Loucy (cell line): ENCODE measurements around the gene KPNA4.

Experiments used
- CTCF ChIP-seq: fragments of 200-600 bp; sonication (generic); conservative IDR thresholded peaks from 2 replicates; pipeline ENCODE4 v1.5.1; 2014; ENCODE audit warnings: mild to moderate bottlenecking, antibody characterized with exemption, low read length
- EZH2phosphoT487 ChIP-seq: fragments of 200-600 bp; IDR thresholded peaks from 2 replicates; pipeline ENCODE4 v1.6.1; 2018; ENCODE audit warnings: antibody characterized with exemption, mild to moderate bottlenecking, moderate library complexity, borderline replicate concordance

DNA sequence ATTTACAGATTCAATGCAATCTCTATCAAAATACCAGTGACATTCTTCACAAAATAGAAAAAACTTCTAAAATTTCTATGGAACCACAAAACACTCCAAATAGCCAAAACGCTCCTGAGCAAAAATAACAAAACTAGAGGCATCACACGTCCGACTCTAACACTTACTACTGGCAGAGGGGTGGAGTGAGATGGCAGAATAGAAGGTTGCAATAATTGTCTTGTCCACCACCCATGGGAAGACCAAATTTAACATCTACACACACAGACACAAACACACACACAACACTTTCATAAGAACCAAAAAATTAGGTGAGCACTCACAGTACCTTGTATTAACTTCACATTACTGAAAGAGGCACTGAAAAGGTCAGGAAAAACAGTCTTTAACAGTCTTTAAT, 21.3 kb upstream of the KPNA4 start:
- TF ChIP-seq CTCF (no peak), EZH2phosphoT487 (no peak)
